GM18508 (cell line): Measurements from ENCODE around the gene TPM3.

Source experiments
- ATAC-seq: cut with Tn5 transposase; IDR thresholded peaks from one replicate; pipeline ENCODE4 v1.9.1; 2021; ENCODE audit warnings: moderate number of reproducible peaks; ENCODE audit not compliant: insufficient read depth, unreplicated experiment

Gene TPM3

DNA sequence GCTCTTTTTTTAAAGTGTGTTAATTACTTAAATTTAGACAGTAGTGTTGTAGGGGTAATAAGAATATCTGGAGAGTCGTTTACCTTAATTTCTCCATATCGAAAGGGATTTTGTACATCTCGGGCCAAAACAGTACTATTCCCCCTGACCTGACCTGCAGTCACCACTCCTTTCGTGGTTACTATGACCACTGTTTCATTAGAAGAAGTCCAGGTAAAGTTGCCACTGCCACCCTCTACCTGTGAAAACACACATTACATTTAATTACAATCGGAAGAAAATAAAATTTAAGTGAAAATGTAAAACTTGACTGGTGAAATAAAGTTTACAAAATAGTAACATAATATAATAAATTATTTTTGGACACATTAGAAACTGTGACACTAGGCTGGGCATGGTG is 74.3 kb downstream of the TPM3 start:
- no peak for ATAC-seq

DNA sequence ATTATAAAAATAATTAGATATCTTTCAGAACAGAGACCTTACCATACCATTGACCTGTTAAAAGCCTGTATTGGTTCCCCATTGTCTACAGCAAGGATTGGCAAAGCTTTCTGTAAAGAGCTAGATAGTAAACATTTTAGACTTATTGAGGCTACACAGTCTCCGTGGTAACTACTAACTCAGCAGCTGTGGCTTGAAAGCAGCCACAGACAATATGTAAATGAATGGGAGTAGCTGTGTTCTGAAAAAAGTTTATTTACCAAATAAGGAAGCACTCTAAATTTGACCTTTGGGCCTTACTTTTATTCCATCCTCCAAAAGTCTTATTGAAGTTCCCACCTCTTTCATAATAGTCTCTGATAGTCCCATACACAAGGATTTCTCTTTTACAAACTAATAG is 76.7 kb downstream of the TPM3 start:
- no peak for ATAC-seq
